SK-N-SH (cell line): ENCODE measurements around the gene ZNF471.

Source experiments
- CHD2 ChIP-seq: fragments of 150-350 bp; IDR thresholded peaks from 2 replicates; pipeline ENCODE4 v1.6.1; 2018; ENCODE audit warnings: low read length; ENCODE audit not compliant: partially characterized antibody
- EP300 ChIP-seq, 2 experiments: IDR thresholded peaks; 2 replicates each; pipeline versions ENCODE4 v1.4.0 to v1.6.1; 2012; ENCODE audit warnings: borderline replicate concordance in 1 of 2, low read depth in 1 of 2, low read length in 1 of 2
- EZH2phosphoT487 ChIP-seq: fragments of 200-600 bp; sonication (generic); IDR thresholded peaks from 2 replicates; pipeline ENCODE4 v1.6.1; 2017; ENCODE audit warnings: low read depth, mixed run types, mild to moderate bottlenecking, antibody characterized with exemption, moderate library complexity, borderline replicate concordance
- FOSL2 ChIP-seq: IDR thresholded peaks from 2 replicates; pipeline ENCODE4 v1.4.0; 2012; ENCODE audit warnings: low read depth, mild to moderate bottlenecking, moderate library complexity, borderline replicate concordance
- JUND ChIP-seq: IDR thresholded peaks from 2 replicates; pipeline ENCODE4 v1.4.0; 2012
- NFIC ChIP-seq: IDR thresholded peaks from 2 replicates; pipeline ENCODE4 v1.4.0; 2012; ENCODE audit warnings: borderline replicate concordance
- NRF1 ChIP-seq: IDR thresholded peaks from 2 replicates; pipeline ENCODE4 v1.6.1; 2012; ENCODE audit warnings: low read depth, mild to moderate bottlenecking, low read length
- POLR2AphosphoS5 ChIP-seq: IDR thresholded peaks from 2 replicates; pipeline ENCODE4 v1.6.1; 2012; ENCODE audit warnings: low read depth, low read length
- RFX5 ChIP-seq: IDR thresholded peaks from 2 replicates; pipeline ENCODE4 v1.6.1; 2012; ENCODE audit warnings: mild to moderate bottlenecking, improper control_type of control experiment, low read length
- RXRA ChIP-seq: IDR thresholded peaks from 2 replicates; pipeline ENCODE4 v1.4.0; 2012; ENCODE audit warnings: low read depth, mild to moderate bottlenecking, borderline replicate concordance
- TAF1 ChIP-seq: IDR thresholded peaks from 2 replicates; pipeline ENCODE4 v1.6.1; 2012; ENCODE audit warnings: low read depth, mild to moderate bottlenecking, low read length, moderate library complexity, borderline replicate concordance
- USF2 ChIP-seq: fragments of 150-350 bp; IDR thresholded peaks from 2 replicates; pipeline ENCODE4 v1.6.1; 2017; ENCODE audit warnings: antibody characterized with exemption, low read length, low read depth, borderline replicate concordance
- TF ChIP-seq, protein P1 (sequence below): fragments of 200-600 bp; sonication (generic); IDR thresholded peaks from 2 replicates; pipeline ENCODE4 v1.6.1; 2017; ENCODE audit warnings: antibody characterized with exemption, mild to moderate bottlenecking, moderate library complexity

DNA sequence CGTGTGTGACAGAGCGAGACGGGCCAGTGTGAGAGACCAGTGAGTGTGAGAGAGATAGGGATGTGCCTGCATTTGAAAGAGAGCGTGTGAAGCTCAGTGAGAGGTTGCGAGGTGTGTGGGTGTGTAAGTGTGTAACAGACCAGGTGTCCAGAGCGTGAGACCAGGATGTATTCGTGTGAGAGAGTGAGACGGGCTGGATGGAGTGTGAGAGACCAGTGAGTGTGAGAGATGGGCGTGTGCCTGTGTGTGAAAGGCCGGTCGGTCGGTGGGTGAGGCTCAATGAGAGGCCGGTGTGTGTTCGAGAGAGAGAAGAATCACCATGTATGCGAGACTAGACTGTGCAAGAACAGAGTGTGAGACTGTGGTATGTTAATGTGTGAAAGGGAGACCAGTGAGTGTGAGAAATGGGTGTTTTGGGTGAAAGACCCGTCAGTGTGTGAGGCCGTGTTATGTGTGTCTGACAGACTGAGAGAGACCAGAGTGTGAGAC is 679 bp downstream of the ZNF471 start:
- TF ChIP-seq RFX5: no peak
- TF ChIP-seq, protein P1, sequence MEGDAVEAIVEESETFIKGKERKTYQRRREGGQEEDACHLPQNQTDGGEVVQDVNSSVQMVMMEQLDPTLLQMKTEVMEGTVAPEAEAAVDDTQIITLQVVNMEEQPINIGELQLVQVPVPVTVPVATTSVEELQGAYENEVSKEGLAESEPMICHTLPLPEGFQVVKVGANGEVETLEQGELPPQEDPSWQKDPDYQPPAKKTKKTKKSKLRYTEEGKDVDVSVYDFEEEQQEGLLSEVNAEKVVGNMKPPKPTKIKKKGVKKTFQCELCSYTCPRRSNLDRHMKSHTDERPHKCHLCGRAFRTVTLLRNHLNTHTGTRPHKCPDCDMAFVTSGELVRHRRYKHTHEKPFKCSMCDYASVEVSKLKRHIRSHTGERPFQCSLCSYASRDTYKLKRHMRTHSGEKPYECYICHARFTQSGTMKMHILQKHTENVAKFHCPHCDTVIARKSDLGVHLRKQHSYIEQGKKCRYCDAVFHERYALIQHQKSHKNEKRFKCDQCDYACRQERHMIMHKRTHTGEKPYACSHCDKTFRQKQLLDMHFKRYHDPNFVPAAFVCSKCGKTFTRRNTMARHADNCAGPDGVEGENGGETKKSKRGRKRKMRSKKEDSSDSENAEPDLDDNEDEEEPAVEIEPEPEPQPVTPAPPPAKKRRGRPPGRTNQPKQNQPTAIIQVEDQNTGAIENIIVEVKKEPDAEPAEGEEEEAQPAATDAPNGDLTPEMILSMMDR: no peak
- no peak for TF ChIP-seq CHD2
- no peak for TF ChIP-seq TAF1
- TF ChIP-seq NRF1: no peak
- no peak for TF ChIP-seq POLR2AphosphoS5
- no peak for TF ChIP-seq FOSL2
- no peak for TF ChIP-seq EP300 (IDR thresholded peaks at IDR 0.05; ENCODE audit: borderline replicate concordance in 1 of 2, low read depth in 1 of 2, low read length in 1 of 2)
- no peak for TF ChIP-seq EZH2phosphoT487
- no peak for TF ChIP-seq NFIC
- TF ChIP-seq JUND: no peak
- no peak for TF ChIP-seq USF2
- no peak for TF ChIP-seq RXRA
